Bone marrow (tissue), 2 donors: ENCODE measurements around the gene PSAT1.
A peak's percentile ranks its signal among the peaks of the same experiment; 100 is the strongest.
"Not testable (repeated sequence)": the region's sequence is repeated elsewhere in the genome, so short reads cannot be mapped to it uniquely, and the experiment has no call there.

Source experiments
- DNase-seq, 2 donors: peaks; one replicate each; lab custom pipeline; 2025; lab: John Stamatoyannopoulos, UW

The PSAT1 gene

DNA sequence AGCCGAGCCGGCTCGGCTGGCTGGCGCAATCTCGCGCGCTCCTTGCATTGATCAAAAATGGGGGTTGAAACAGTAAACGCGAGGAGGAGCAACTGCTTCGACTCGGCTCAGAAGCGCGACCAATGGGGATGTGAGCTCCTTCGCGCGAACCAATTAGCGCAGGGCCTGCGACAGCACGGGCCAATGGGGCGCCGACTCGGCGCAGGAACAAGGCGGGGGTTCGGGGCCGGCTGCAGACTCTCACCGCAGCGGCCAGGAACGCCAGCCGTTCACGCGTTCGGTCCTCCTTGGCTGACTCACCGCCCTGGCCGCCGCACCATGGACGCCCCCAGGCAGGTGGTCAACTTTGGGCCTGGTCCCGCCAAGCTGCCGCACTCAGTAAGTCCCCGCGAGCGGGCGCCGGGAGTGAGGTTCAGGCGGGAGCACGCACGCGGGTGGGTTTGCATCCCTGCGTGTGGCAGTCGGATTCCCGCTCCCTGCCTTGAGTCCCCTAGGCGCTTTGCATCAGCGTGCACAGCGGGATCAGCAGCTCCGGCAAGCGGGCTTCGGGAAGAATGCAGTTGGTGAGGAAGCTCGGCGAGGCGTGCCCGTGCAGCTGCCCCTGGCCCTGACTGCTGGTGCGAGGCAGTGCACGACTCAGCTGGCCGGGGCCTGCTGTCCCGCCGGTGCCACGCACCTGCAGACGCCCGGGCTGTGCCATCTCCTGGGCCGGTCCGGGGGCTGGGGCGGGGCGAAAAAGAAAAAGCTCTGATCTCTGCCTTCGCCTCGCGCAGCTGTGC is at the start of gene PSAT1:
TSS of gene PSAT1 (plus strand) at position 233 of the 779 bp plus-strand sequence. CDS start at position 319, 86 bp downstream.
- DNase-seq: peak in 1 of 2 donors; percentile 70

DNA sequence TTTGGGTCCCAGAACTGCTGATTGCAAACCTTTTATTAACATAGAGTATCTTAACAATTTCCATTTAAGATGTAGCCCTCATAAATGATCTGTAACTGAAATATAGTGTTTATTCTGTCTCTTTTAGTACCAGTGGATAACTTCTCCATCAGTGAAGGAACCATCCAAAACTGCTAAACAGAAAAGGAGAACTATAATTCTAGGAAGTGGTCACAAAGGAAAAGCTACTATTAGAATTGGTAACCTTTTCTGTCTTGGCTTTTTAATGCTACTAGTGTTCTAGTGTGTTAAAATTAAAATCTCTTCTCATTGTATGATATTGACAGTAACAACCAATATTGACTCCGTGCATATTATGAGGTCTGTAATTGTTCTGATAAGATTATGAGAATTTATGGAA is 48.3 kb upstream of the PSAT1 start:
- DNase-seq: peak in 1 of 2 donors; percentile 55

DNA sequence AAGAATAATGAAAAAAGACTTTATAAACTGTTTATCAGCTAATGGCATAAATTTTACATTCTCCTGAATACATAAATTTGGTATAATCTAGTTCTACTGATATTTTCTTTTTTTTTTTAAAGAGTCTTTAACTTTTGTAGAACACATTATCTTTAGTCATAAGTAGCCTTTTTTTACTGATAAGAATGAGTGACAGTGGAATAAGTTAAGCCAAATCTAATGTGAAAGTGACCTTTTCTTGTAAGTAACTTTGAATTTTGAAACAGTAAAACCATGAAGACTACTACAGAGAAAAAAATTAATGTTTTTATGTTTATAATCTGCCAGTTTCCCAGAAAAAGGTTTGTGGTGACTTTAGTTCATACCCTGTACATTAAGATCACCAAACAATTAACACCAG is 47.4 kb upstream of the PSAT1 start:
- DNase-seq: no peak

DNA sequence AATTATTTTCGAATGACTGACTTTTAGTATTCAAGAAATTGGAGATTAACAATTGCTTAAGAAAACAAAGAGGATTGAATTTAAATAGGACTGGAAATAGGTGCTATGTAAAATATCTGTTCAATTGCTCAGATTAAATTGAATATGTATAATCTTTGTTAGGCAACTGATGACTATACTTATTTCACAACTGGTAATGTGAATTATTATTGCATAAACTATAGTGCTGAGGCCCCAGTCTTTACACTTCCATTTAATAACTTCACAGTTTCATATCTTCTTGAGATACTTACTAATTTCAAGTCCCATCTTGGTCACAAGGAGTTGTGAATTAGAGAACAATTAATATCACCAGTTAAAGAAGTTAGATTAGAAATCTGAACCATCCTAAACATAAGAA is 44.3 kb upstream of the PSAT1 start:
- DNase-seq: no peak

DNA sequence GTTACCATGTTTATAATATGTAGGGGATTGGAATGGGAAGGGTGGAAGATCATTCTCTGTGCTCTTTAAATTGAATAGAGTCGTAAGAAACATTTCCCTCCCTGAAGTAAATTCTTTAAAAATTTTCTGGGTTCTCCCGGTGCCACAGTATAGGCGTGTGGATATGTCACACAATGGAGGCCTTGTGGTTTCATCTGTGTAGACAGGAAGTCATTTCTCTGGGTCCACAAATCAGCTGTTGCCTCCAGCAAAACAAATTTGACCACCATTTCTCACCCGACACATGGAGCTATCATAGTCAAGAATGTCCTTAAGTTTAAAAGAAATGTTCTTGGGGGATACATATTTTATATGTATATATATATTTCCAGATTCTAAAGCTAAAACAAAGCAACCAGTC is 43.6 kb upstream of the PSAT1 start:
- DNase-seq: no peak

DNA sequence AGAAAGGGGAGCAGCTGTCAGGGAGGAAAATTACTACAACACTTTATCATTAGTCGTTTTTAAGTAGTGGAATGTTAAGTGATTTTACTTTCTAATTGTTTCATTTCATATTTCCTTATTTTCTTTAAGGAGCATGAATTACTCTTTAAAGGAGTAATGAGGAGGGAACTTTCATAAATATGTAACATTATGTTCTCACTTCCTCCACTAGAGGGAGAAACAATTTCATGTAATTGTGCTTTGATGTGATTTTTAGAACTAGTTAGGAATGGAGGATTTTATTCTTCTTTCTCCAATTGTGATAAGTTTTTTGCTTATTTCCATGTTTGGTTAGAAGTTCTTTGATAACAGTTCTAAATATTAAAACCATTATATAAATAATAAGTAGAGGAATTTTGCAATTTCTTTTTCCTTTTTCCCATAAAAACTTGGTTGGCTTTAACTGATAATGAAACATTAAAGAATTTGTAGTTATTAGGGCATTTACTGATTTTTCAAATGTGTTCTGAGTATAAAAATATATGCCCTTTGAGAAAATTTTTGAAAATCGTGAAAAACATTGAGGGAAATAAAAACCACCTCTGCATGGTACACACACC is 35.4 kb upstream of the PSAT1 start:
- peak in 1 of 2 donors; percentile 6 for DNase-seq

DNA sequence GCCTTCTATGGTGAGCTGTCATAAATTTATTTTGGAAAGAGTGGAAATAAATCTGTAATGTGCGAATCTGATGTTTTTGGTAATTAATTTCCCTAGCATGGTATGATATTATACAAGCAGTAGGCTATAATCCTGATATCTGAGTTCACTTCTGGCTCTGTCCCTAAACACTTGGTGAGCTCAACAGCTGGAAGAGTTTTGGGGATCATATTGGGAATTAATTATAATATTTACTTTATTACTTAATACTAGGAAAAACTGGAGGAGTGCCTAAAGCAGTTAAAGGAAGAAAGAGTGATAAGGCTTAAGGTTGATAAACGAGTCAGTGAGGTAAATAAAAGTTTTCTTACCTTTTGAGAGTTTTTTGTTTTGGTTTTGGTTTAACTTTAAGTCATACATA is 34.3 kb upstream of the PSAT1 start:
- no peak for DNase-seq

DNA sequence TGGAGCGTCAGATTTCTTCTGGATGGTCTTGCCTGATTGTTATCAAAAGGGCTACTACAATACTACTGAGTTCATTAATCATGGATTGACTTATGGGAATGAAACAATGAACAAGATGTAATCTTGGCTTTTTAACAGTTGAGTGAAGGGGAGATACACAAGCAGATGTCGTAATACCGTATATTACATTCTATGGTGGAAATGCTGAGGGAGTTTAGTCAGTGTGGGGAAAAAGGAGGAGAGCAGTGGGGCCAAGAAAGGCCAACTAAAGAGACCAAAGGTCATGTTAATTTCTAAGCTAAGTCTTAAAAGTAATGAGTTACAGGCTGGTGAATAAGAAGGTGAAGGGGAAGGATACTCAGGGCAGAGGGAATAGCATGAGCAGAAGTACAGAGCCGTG is 29.0 kb upstream of the PSAT1 start:
- DNase-seq: no peak

DNA sequence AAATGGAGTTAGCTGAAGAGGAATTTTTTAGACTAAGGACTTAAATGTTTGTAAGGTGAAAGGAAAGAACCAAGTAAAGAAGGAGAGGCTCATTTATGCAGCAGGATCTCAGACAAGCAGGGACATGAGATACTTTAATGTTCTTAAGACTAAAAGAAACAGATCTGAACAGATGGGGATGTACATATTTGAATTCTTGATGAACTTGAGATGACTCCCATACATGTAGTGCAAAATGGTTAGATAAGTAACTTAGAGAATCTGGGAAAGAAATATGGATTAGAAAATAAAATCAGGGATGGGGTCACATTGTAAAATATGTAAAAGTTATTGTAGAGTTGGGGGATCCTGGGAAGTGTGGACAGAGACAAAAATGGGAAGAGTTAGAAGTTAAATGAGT is 27.1 kb upstream of the PSAT1 start:
- no peak for DNase-seq

DNA sequence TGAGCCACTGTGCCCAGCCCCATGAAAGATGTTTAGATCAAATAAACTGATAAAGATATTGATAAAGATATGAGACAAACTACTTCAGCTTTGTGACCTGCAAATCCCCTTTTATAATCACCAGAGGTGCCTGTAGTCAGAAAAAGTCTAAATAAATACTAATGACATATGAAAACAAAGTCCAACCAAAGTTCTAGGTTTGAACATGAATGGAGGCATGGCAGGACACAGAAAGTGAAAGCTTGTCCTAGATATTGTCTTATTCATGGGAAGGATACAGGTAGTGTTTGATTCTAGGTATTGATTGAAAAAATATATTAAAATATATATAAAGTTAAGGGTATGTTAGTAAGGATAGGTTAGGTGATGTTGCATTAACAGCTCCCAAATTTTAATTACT is 24.6 kb upstream of the PSAT1 start:
- no peak for DNase-seq

DNA sequence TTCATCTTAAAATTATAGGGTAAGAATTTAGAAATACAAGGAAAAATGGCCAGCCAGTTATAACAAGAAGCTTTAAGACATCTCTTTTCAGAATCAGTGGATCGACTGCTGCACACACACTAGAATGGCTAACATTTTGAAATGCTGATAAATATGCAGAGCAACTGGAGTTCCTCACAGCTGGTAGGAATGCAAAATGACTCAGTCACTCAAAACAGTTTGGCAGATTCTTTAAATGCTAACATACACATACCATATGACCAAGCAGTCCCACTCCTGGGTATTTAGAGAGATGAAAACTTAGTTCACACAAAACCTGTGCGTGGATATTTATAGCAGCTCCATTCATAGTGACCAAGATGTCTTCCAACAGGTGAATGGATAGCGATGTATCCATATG is 23.2 kb upstream of the PSAT1 start:
- no peak for DNase-seq

DNA sequence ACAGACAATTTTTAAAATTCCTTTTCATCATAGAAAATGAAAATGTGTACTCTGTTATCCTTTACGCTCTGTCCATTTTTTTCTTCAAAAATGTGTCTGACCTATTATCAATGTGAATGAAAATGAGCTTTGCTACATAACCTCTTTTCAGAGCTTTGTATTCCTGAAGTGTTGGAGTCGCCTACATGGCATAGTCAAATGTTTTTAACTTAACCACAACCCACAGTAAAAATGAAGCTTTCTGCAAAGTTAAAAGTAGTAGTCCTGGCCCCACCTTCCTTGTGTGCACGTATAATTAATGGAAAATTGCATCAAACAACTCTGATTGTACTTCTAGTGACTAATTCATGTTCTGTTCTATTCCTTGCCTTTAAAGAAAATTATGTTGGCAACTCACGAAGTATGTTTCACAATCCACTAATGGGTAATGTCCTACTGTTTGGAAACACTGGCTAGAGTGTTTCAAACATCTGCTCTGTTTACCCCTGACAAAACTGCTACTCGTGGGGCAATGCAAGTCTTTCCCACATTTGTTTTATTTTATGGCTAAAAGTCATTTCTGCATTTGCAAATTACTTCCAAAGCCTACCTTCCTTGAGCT is 18.6 kb upstream of the PSAT1 start:
- no peak for DNase-seq

DNA sequence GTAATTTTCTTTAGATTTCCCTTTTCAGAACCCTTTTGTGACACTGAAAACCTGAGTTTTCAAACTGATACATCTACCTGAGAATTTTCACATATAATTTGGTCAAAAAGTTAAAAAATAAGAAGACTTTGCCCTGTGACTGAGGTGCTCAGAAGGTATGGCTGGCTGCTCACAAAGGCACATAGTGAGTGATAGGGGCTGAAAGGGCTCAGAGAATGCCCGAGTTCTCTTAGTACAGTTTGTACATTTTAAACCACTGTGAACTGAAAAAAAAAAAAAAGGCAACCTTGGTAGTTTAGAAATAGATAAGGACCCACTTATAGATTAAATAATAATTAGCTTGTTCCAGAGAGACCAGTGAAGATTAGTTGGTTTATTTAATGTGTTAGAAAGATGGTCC is 18.1 kb upstream of the PSAT1 start:
- DNase-seq: no peak

DNA sequence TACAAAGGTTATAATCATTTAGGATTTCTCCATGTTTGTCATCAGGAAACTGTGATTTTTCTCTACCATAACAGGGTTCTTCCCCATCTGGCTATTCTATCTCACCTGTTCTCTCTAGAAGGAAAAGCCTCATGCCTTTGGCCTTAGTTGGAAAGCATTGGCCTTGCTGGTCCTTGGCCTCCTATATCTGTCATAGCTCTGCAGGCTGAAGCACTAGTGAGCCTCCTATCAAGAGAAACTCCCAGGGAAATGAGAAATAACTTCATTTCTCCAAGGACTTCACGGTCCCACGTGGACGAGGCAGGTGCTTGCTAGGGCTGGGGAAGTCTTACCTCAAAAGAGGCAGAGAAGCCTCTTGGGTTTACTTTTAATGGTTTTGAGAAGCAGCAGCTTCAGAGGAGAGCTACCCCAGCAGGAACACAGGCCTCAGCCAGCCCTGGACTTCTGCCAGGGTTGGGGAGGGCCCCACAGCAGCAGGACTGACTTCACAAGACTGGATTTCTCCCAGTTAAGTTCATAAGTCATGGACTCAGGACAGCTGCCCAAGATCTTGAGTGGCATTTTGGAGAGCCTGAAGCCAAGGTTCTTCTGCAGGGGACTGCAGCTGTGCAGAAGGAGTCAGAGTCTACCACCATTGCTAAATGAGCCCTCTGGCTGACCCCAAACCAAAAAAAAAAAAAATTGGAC is 15.8 kb upstream of the PSAT1 start:
- DNase-seq: no peak

DNA sequence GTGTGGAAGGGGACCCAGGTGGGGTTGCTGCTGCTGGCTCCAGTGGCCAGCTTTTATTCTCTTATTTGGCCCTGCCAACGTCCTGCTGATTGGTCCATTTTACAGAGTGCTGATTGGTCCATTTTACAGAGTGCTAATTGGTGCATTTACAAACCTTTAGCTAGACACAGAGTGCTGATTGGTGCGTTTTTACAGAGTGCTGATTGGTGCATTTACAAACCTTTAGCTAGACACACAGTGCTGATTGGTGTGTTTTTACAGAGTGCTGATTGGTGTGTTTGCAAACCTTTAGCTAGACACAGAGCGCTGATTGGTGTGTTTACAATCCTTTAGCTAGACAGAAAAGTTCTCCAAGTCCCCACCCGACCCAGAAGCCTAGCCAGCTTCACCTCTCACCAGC is 12.7 kb upstream of the PSAT1 start:
- DNase-seq: not testable (repeated sequence)

DNA sequence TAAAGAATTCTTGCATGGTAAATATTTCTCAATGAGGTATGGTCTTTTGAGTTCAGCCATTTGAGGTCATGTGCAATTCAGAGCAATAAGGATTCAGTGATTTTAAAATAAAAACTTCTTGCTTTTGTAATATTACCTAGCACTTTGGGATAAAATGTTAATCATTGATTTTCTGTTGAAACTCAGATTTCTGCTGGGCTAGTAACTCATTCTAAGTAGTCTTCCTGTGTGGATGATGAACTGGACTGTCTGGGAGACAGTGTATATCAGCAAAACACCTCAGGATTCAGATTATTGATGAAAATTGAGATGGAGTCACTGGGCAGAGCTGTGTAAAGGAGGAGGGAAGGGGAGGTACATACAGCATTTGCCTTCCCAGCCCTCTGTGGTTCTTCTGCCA is 10.8 kb upstream of the PSAT1 start:
- no peak for DNase-seq

DNA sequence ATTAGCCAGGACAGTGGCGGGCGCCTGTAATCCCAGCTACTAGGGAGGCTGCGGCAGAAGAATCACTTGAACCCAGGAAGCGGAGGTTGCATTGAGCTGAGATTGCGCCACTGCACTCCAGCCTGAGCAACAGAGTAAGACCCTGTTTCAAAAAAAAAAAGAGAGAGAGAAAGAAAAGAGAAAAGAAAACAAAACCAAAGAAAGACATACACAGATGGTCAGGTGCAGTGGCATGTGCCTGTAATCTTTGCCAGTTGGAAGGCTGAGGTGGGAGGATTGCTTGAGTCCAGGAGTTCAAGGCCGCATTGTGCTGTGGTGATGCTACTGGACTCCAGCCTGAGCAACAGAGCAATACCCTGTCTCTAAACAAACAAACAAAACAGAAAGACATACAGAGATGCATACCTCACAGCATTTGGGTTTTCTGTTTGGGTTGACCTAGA is 10.0 kb upstream of the PSAT1 start:
- no peak for DNase-seq

DNA sequence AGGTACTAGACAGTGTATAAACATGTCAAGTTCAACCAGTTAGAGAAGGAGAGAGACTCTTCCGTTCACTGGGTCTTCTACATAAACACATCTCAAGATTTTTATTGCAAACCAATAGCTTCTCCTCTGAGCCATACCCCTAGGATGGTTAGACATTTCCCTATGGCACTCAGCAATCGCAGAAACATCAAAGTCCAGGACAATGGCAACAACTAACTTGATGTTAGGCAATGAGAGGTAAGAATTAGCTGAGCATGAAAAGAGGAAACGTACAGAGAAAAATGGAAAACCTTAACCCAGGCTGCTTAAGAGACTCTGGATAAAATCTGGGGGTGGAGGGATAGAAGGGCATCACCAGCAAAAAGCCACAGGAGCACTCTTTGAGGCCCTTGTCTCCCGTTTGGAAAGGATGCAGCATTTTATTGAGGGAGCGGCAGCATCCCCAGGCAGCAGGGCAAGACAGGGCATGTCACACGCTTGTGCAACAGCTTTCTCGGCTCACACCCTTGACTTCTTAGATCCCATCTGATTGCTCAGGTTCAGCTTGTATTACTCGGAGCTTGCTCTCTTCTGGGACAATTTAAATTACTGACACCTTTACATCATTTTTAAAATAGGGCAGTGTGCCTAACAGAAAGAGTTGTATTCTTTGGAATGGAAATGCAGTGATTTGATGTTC is 8.6 kb upstream of the PSAT1 start:
- DNase-seq: no peak

DNA sequence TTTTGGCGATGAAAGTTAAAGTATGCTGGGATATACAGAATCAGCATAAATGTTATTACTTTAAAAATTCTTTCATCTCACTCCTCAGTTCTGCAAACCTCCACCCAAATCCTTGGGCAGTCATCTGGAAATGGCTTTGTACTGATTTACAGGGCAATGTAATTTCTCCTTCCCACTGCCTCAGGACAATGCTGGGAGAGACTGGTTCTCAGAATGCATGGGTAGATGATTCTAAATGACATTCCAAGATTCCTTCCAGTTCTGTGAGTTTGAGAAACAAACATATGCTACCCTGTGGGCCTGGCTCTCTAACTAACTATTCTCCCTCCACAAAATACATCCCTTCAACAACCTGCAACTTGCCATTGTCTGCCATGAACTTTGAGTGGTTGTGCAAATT is 7.5 kb upstream of the PSAT1 start:
- DNase-seq: no peak

DNA sequence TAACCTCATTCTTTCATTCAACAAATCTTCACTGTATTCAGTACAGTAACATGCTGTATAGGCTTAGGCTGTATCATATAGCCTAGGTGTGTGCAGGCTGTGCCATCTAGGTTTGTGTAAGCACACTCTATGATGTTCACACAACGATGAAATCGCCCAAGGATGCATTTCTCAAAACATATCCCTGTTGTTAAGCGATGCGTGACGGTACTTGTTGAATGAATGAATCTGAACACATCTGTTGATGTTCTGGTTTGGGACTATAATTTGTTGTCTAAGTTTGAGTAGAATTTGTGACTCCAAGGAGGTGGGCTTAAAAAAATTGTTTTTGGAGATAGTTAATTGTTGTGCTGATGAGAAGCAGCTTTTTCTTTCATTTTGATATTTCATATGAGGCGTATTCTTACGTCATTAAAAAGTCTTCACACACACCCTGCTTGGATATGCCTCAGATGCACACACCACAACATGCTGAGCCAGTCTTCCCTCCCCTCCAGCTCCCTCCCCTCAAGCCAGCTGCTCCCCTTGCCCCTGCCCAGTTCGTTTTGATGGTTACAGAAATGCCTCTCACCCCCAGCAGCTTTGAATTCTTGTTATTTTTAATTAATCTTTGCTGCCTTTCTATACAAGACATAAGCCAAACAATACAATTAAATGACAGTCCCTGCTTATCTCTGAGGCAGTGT is 5.5 kb upstream of the PSAT1 start:
- no peak for DNase-seq

DNA sequence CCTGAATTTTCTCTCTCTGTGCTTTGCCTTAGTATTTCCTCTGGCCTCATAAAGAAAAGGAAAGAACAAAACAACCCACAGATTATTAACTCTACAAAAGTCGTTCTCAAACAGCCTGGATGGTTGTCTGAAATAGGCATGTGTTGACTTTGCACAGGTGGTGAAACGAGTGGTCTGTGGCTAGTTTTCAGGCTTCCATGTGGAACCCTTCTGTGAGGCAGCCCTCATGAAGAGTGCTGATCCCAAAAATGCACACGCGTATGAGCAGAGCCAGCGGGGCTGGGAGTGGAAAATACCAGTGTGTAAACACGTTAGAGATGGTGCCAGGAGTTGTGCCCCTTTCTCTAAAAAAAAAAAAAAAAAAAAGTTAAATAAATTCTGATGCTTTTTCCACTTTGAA is 4.9 kb upstream of the PSAT1 start:
- no peak for DNase-seq
